HepG2 (cell line): ENCODE measurements around the gene DLG2. TPM values are rescaled to one million over a fixed set of nuclear protein-coding genes. Genes with fewer than 3 reads are reported as not detected.

Experiments used
- ATAC-seq: fragments of 200-7000 bp; cut with Tn5 transposase; 3 replicates; pipeline ENCODE4 v1.9.1; 2020; ENCODE audit warnings: mild to moderate bottlenecking, moderate library complexity
- BruUV-seq: library from RNA; stranded (reverse); fragments of 400-500 nt; replicated peaks from 2 replicates; lab custom pipeline; 2021; lab: Mats Ljungman, UMichigan
- CTCF ChIA-PET: fragments of 300-600 bp; formaldehyde crosslinking; extraction: SDS; loops from one replicate; lab custom pipeline; 2021; ENCODE audit warnings: low total read pairs, inconsistent platforms, low intra/inter-chr PET ratio; lab: Yijun Ruan, JAX
- POLR2A ChIA-PET: fragments of 350-600 bp; sonication (Branson Sonifier 250); formaldehyde crosslinking; loops from one replicate; lab custom pipeline; 2020; ENCODE audit warnings: antibody characterized with exemption, inconsistent platforms; lab: Yijun Ruan, JAX
- DNase-seq: peaks from one replicate; pipeline ENCODE4 v3.0.0-alpha.2; 2015; ENCODE audit warnings: low spot score
- FAIRE-seq: peaks from 3 replicates; lab custom pipeline; 2011; peaks lifted over from hg19 to GRCh38; lab: Jason Lieb, UNC
- H2AFZ ChIP-seq: one replicate; pipeline ENCODE4 v1.6.1; 2011; ENCODE audit warnings: low read length, inconsistent platforms
- H3K27ac ChIP-seq: fragments of 300-600 bp; 3 replicates; pipeline ENCODE4 v1.8.0; 2011; ENCODE audit warnings: mixed run types, mild to moderate bottlenecking, mixed read lengths, low read length, inconsistent platforms; ENCODE audit not compliant: insufficient read depth; ENCODE audit errors: extremely low read length
- H3K27me3 ChIP-seq, 2 experiments: fragments of 200-600 bp in 1 of 2; 2 replicates in 1 of 2; 3 replicates in 1 of 2; pipeline versions ENCODE4 v1.6.0 to v1.8.0; 2011; ENCODE audit warnings: low read length in 2 of 2, mild to moderate bottlenecking in 2 of 2, moderate library complexity in 2 of 2, inconsistent platforms in 1 of 2; ENCODE audit not compliant: insufficient read depth in 2 of 2, control insufficient read depth in 1 of 2
- H3K36me3 ChIP-seq, 2 experiments: fragments of 200-600 bp in 1 of 2; replicated peaks in 1 of 2; 2 replicates in 1 of 2; 3 replicates in 1 of 2; pipeline versions ENCODE4 v1.5.1 to v1.8.0; 2011; ENCODE audit warnings: low read length in 2 of 2, inconsistent platforms in 1 of 2; ENCODE audit not compliant: insufficient read depth in 2 of 2, control insufficient read depth in 1 of 2
- H3K4me1 ChIP-seq: 2 replicates; pipeline ENCODE4 v1.5.1; 2012; ENCODE audit warnings: low read length, inconsistent platforms; ENCODE audit not compliant: insufficient read depth
- H3K4me2 ChIP-seq: 2 replicates; pipeline ENCODE4 v1.6.0; 2011; ENCODE audit warnings: low read depth, low read length, inconsistent platforms
- H3K4me3 ChIP-seq, 3 experiments: fragments of 200-600 bp in 1 of 3; sonication (generic), shearing (Covaris generic) in 1 of 3; replicated peaks in 1 of 3; 2 replicates each; pipeline ENCODE4 v1.5.1; 2011 to 2016; ENCODE audit warnings: low read length in 3 of 3, inconsistent platforms in 2 of 3, low read depth in 2 of 3, mild to moderate bottlenecking in 2 of 3, control low read depth in 1 of 3, mixed read lengths in 1 of 3; ENCODE audit not compliant: insufficient read depth in 1 of 3
- H3K79me2 ChIP-seq: one replicate; pipeline ENCODE4 v1.6.1; 2011; ENCODE audit warnings: low read length, inconsistent platforms; ENCODE audit not compliant: insufficient read depth
- H3K9ac ChIP-seq: 2 replicates; pipeline ENCODE4 v1.6.0; 2011; ENCODE audit warnings: mild to moderate bottlenecking, low read depth, low read length, inconsistent platforms; ENCODE audit not compliant: insufficient read depth
- H3K9me3 ChIP-seq: 2 replicates; pipeline ENCODE4 v1.5.1; 2012; ENCODE audit warnings: mild to moderate bottlenecking, low read length
- H4K20me1 ChIP-seq: 2 replicates; pipeline ENCODE4 v1.6.0; 2011; ENCODE audit warnings: inconsistent platforms, mild to moderate bottlenecking, low read length, moderate library complexity; ENCODE audit not compliant: insufficient read depth
- ARNTL ChIP-seq: sonication (generic); formaldehyde crosslinking; IDR thresholded peaks from 2 replicates; pipeline ENCODE4 v1.4.0; 2020; ENCODE audit warnings: mild to moderate bottlenecking, missing genetic modification reagents
- ELF1 ChIP-seq: sonication (generic); formaldehyde crosslinking; IDR thresholded peaks from 2 replicates; pipeline ENCODE4 v1.4.0; 2020; ENCODE audit warnings: missing genetic modification reagents
- FOXJ3 ChIP-seq: sonication (generic); formaldehyde crosslinking; IDR thresholded peaks from 2 replicates; pipeline ENCODE4 v1.4.0; 2020; ENCODE audit warnings: missing genetic modification reagents, mild to moderate bottlenecking, borderline replicate concordance
- ISX ChIP-seq: sonication (generic); formaldehyde crosslinking; conservative IDR thresholded peaks from 2 replicates; pipeline ENCODE4 v1.5.0; 2020; ENCODE audit warnings: missing genetic modification reagents
- MBD4 ChIP-seq: IDR thresholded peaks from 2 replicates; pipeline ENCODE4 v1.6.1; 2012; ENCODE audit warnings: low read length, inconsistent platforms, borderline replicate concordance
- NFKB2 ChIP-seq: sonication (generic); formaldehyde crosslinking; IDR thresholded peaks from 2 replicates; pipeline ENCODE4 v1.4.0; 2020; ENCODE audit warnings: missing genetic modification reagents, borderline replicate concordance
- PITX1 ChIP-seq: sonication (generic); formaldehyde crosslinking; IDR thresholded peaks from 2 replicates; pipeline ENCODE4 v1.5.1; 2020; ENCODE audit warnings: mild to moderate bottlenecking, missing genetic modification reagents
- RORA ChIP-seq: sonication (generic); formaldehyde crosslinking; IDR thresholded peaks from 2 replicates; pipeline ENCODE4 v1.5.0; 2020; ENCODE audit warnings: mild to moderate bottlenecking, missing genetic modification reagents, moderate library complexity
- ZKSCAN5 ChIP-seq: sonication (generic); formaldehyde crosslinking; IDR thresholded peaks from 2 replicates; pipeline ENCODE4 v1.5.1; 2020; ENCODE audit warnings: mild to moderate bottlenecking, missing genetic modification reagents
- ZMAT3 ChIP-seq: sonication (generic); formaldehyde crosslinking; conservative IDR thresholded peaks from 2 replicates; pipeline ENCODE4 v1.7.0; 2021; ENCODE audit warnings: missing genetic modification reagents
- ZMYM2 ChIP-seq: sonication (generic); formaldehyde crosslinking; IDR thresholded peaks from 2 replicates; pipeline ENCODE4 v1.8.0; 2022; ENCODE audit warnings: mild to moderate bottlenecking, missing genetic modification reagents
- ZNF124 ChIP-seq: sonication (generic); formaldehyde crosslinking; IDR thresholded peaks from 2 replicates; pipeline ENCODE4 v1.4.0; 2020; ENCODE audit warnings: missing genetic modification reagents
- ZNF350 ChIP-seq: sonication (generic); formaldehyde crosslinking; IDR thresholded peaks from 2 replicates; pipeline ENCODE4 v1.4.0; 2020; ENCODE audit warnings: mild to moderate bottlenecking, low read depth, missing genetic modification reagents, borderline replicate concordance
- ZNF879 ChIP-seq: sonication (generic); formaldehyde crosslinking; IDR thresholded peaks from 2 replicates; pipeline ENCODE4 v1.8.1; 2023; ENCODE audit warnings: missing genetic modification reagents
- WGBS: methylation state at CpG from one replicate; pipeline ENCODE4 v1.1.6; 2017; ENCODE audit warnings: low lambda C conversion rate; 5-methylcytosine and 5-hydroxymethylcytosine counted together
- in situ Hi-C: cut with HindIII; loops from 2 replicates; pipeline ENCODE4 v1.10.0; 2017; ENCODE audit warnings: low pct_unique_long_range_greater_than_20kb; ENCODE audit not compliant: extremely low pct_ligation_motif_present
- intact Hi-C: fragments of 100-400 bp; cut with micrococcal nuclease; formaldehyde crosslinking; loops from one replicate; pipeline ENCODE4 v1.10.0; 2022; ENCODE audit not compliant: unreplicated experiment
- polyA plus RNA-seq, 8 experiments: library from polyadenylated mRNA; depleted of rRNA in 3 of 8; stranded (reverse) in 7 of 8; unstranded in 1 of 8; fragments of >200 nt; fragmentation: Illumina TruSeq in 4 of 8; extraction: Trizol in 4 of 8; gene quantifications; 2 replicates each; pipeline versions ENCODE4 v1.2.1 to v1.2.3, GENCODE V29; 2011 to 2016; ENCODE audit warnings: low read depth in 4 of 8, missing spikeins in 1 of 8, mixed read lengths in 1 of 8; ENCODE audit not compliant: insufficient read depth in 1 of 8
- total RNA-seq, 5 experiments: library from RNA; depleted of rRNA; stranded (reverse); fragments of >200 nt; fragmentation: Illumina TruSeq; extraction: Trizol; gene quantifications; 2 replicates each; pipeline ENCODE4 v1.2.3, GENCODE V29; 2016; ENCODE audit warnings: low read depth in 1 of 5
- TF ChIP-seq, protein P1 (sequence below): sonication (generic); formaldehyde crosslinking; conservative IDR thresholded peaks from 2 replicates; pipeline ENCODE4 v1.8.1; 2023; ENCODE audit warnings: missing genetic modification reagents
- TF ChIP-seq, protein P2 (sequence below): sonication (generic); formaldehyde crosslinking; IDR thresholded peaks from 2 replicates; pipeline ENCODE4 v1.4.0; 2020; ENCODE audit warnings: mild to moderate bottlenecking, missing genetic modification reagents
- TF ChIP-seq, protein P3 (sequence below): sonication (generic); formaldehyde crosslinking; IDR thresholded peaks from 2 replicates; pipeline ENCODE4 v1.5.1; 2020; ENCODE audit warnings: mild to moderate bottlenecking, missing genetic modification reagents

Gene DLG2
- total and polyA plus RNA-seq, 2 of the 13 experiments (the other 11 are each of a cell fraction or from before 2014, with no cell fraction given): 0.46 to 1.0 TPM

DNA sequence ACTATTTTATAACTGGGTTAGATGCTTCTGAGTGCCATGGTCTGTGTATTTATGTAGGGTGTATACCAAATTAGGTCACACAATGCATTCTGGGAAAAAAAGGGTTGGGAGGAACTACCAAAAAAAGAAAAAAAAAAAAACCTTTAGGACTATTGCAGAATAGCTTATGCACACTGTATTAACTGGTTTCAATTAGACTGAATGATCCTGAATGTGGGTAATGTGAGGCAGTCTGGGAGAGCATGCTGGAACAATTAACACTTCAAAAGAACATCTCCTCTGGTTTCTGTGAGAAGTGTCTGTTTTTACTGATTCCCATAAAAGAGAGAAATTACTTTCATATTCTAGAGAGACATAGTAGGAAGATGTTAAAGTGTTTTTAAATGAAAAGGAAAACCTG, 521.3 kb downstream of the DLG2 start:
- no peaks in the 10 kb centered on the region for H3K27me3 ChIP-seq
- ChIA-PET CTCF (no interaction called here), POLR2A (no interaction called here)
- no peaks in the 10 kb centered on the region for H3K79me2 ChIP-seq
- no peak for TF ChIP-seq MBD4
- no peak for TF ChIP-seq ZNF879 (CRISPR knock-in tag)
- TF ChIP-seq ISX (CRISPR knock-in tag): no peak
- TF ChIP-seq ZNF124 (CRISPR knock-in tag): no peak
- no peak for TF ChIP-seq RORA
- TF ChIP-seq PITX1: no peak
- H4K20me1 ChIP-seq: no peaks in the 10 kb centered on the region
- no peak overlapping the region for H3K4me3 ChIP-seq
- no peak overlapping the region for H3K27ac ChIP-seq
- intact Hi-C loops (no loop called here), in situ Hi-C loops (no loop called here)
- H3K9me3 ChIP-seq: no peaks in the 10 kb centered on the region
- no peak overlapping the region for H3K9ac ChIP-seq
- BruUV-seq: no TSS peak
- H3K4me1 ChIP-seq: no peaks in the 10 kb centered on the region
- no peak for DNase-seq
- H2AFZ ChIP-seq: no peak overlapping the region
- H3K36me3 ChIP-seq: no peaks in the 10 kb centered on the region
- H3K4me2 ChIP-seq: no peak overlapping the region
- FAIRE-seq: no peak
- no peak for ATAC-seq

DNA sequence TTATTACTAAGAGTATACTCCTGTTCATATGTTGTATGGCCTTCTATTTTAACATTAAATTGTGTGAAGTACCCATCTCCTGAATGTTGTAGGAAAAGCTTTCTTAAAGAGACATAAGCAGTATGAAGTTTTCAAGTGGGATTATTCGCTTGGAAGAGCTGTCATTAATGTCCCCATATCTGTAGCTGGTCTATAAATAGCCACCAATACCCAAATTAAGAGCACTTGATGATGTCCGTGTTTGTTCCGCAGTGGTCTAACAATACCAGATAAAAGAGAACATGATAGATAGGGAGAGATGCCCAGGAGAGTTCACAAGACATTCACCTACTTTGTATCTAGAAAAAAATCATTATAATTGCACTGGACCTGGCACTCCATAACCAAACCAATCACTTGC, 527.6 kb downstream of the DLG2 start:
- no TSS peak for BruUV-seq
- FAIRE-seq (no peak), ATAC-seq (no peak), DNase-seq (no peak)
- in situ Hi-C loops: no loop called here
- H2AFZ ChIP-seq: no peak overlapping the region
- no peak overlapping the region for H3K27ac ChIP-seq
- H4K20me1 ChIP-seq: no peaks in the 10 kb centered on the region
- no peaks in the 10 kb centered on the region for H3K36me3 ChIP-seq
- 13% methylated on average over 3 of the region's 3 CpGs for WGBS
- no peak overlapping the region for H3K4me3 ChIP-seq
- no peaks in the 10 kb centered on the region for H3K9me3 ChIP-seq
- no peaks in the 10 kb centered on the region for H3K4me1 ChIP-seq
- no peaks in the 10 kb centered on the region for H3K27me3 ChIP-seq
- no peaks in the 10 kb centered on the region for H3K79me2 ChIP-seq
- CTCF ChIA-PET: no interaction called here
- no peak overlapping the region for H3K4me2 ChIP-seq
- POLR2A ChIA-PET: no interaction called here
- intact Hi-C loops: no loop called here
- no peak overlapping the region for H3K9ac ChIP-seq
- no peak for TF ChIP-seq ARNTL (CRISPR knock-in tag)
- no peak for TF ChIP-seq ZMYM2
- no peak for TF ChIP-seq NFKB2 (CRISPR knock-in tag)
- TF ChIP-seq, protein P1, sequence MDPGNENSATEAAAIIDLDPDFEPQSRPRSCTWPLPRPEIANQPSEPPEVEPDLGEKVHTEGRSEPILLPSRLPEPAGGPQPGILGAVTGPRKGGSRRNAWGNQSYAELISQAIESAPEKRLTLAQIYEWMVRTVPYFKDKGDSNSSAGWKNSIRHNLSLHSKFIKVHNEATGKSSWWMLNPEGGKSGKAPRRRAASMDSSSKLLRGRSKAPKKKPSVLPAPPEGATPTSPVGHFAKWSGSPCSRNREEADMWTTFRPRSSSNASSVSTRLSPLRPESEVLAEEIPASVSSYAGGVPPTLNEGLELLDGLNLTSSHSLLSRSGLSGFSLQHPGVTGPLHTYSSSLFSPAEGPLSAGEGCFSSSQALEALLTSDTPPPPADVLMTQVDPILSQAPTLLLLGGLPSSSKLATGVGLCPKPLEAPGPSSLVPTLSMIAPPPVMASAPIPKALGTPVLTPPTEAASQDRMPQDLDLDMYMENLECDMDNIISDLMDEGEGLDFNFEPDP (CRISPR knock-in tag): no peak
- no peak for TF ChIP-seq FOXJ3
- TF ChIP-seq ZNF350 (CRISPR knock-in tag): no peak
- TF ChIP-seq ELF1: no peak
- TF ChIP-seq, protein P2, sequence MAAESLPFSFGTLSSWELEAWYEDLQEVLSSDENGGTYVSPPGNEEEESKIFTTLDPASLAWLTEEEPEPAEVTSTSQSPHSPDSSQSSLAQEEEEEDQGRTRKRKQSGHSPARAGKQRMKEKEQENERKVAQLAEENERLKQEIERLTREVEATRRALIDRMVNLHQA: no peak
- TF ChIP-seq, protein P3, sequence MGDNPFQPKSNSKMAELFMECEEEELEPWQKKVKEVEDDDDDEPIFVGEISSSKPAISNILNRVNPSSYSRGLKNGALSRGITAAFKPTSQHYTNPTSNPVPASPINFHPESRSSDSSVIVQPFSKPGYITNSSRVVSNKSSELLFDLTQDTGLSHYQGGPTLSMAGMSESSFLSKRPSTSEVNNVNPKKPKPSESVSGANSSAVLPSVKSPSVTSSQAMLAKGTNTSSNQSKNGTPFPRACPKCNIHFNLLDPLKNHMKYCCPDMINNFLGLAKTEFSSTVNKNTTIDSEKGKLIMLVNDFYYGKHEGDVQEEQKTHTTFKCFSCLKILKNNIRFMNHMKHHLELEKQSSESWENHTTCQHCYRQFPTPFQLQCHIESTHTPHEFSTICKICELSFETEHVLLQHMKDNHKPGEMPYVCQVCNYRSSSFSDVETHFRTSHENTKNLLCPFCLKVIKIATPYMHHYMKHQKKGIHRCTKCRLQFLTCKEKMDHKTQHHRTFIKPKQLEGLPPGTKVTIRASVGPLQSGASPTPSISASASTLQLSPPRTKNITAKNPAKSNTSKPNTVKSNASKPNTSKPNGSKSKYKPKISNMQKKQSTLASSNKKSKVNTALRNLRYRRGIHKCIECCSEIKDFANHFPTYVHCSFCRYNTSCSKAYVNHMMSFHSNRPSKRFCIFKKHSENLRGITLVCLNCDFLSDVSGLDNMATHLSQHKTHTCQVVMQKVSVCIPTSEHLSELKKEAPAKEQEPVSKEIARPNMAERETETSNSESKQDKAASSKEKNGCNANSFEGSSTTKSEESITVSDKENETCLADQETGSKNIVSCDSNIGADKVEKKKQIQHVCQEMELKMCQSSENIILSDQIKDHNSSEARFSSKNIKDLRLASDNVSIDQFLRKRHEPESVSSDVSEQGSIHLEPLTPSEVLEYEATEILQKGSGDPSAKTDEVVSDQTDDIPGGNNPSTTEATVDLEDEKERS (CRISPR knock-in tag): no peak
- no peak for TF ChIP-seq ZKSCAN5 (CRISPR knock-in tag)
- no peak for TF ChIP-seq ZMAT3 (CRISPR knock-in tag)
